ENCODE data around the gene TEX35.
A peak's percentile ranks its signal among the peaks of the same experiment; 100 is the strongest.

TEX35 gene

DNA sequence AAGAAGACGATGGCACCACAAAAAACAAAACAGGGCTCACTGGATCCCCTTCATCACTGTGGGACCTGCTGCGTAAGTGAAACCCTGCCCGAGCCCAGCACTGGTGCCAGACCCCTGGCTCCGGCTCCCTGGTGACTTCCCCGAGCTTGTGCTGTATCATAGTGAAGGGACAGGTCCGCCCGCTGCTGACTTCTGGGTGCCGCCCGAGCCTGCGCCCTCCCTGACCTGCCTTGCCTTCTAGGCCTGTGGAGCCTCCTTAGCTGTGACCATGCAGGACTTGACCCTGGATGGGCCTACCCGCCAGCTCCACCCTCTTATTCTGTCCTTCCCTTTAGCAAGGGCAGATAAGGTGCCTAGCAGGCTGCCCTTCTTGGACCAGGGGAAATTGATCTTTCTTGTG lies 7.9 kb downstream of the TEX35 start:
- ATAC-seq: peak; percentile 32
- no peak for DNase-seq

- ATAC-seq (no peak), DNase-seq (no peak)
Observed at GRCh38 chr1:178521241-178521640, 8.3 kb downstream of the TEX35 start.

- no peak for DNase-seq
- ATAC-seq: no peak
Observed at GRCh38 chr1:178527117-178527516, 14.2 kb downstream of the TEX35 start.

DNA sequence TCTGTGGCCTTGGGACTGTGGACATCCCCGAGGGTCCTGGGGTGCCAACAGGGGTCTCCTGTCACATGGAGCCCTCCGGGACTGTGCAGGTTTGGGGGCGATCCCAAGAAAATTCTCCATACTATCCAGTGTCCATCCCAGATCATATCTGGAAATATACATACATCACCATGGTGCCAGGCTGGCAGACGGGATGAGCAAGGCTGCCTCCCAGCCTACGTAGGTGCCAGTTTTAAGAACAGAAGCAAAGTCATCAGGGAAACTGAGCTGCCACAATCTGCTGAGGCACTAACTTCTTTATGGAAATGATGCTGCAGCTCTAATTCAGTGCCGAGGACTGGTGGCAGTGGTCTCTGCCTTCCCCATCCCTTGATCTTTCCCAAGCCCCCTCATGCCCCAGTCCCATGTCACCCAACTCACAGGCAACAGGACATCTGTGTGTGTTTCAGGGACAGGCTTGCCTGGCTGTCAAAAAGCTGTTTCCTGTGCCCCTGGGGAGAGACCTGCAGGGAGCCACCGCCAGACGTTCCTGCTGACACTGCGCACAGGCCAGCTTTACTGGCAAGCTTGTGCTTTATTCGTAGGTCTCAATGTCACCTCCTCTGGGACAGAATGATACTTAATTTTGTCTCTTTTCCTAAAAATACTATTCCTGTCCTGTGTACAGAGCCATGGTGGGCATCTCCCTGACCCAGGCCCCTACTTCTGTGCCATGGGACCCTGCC lies 15.5 kb downstream of the TEX35 start:
- no peak for DNase-seq
- no peak for ATAC-seq

- DNase-seq (no peak), ATAC-seq (no peak)
Observed at GRCh38 chr1:178528953-178529335, 16.0 kb downstream of the TEX35 start.

DNA sequence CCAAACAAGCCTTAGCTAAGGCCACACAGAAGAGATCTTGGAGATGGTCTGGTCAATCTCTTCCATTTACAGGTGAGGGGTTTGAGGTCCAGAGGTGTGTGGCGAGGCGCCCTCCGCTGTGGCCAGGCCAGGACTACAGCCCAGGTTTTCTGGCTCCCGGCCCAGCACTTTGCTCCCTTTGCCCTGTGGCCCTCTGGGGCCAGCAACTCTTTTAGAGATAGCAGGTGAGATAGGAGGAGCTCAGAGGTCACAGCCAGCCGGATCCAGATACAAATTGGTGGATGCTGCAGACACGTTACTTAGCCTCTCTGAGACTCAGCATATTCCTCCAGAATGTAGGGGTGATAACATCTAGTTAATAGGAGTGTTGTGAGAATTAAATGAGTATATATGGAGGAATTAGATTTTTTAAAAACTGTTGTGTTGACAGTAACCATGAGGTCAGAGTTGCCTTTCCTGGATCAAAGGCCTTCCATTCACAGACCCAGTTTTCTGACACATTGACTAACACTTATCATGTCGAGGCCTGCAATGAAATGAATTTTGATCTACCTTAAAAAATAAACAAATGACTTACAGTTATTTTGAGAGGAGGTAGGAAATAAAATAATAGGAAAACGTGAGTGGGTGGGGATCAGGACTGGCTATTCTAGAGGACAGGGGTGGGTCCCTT lies 16.6 kb downstream of the TEX35 start:
- DNase-seq: no peak
- ATAC-seq: no peak

DNA sequence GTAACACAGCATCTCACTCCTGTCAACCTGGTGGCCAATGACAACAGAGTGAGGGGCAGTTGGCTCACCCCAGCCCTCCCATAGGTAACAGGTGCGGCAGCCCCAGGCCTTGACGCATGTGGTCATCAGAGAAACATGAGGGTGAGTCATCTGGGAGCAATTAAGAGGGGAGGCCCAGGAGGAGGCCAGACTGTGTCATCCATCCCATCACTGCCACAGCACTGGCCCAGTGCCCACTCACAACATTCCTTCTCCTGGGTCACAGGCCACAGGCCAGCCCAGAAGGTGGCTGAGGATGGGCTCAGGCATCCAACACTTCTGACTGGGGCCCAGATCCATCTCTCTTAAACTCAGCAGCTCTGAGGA lies 17.1 kb downstream of the TEX35 start:
- no peak for DNase-seq
- ATAC-seq: no peak

- DNase-seq (no peak), ATAC-seq (no peak)
Observed at GRCh38 chr1:178530502-178530901, 17.6 kb downstream of the TEX35 start.

DNA sequence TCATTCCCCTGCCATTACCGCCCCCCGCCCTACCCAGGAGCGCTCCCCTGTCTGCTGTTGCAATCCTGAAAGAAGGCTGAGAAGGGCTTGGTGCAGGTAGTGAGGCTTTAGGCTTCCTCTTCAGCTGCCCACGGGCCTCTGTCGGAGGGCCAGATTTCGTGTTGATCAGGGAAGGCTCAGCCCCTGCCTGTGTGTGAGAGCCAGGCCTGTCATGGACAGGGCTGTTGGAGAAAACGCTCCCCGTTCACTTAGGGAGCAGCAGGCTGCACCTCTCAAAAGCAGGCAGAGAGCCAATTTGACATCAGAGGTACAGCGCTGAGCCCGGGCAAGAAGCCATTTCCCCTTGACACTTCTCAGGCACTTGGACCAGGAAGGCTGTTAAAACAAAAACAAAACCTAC lies 19.0 kb downstream of the TEX35 start:
- DNase-seq: no peak
- ATAC-seq: no peak

DNA sequence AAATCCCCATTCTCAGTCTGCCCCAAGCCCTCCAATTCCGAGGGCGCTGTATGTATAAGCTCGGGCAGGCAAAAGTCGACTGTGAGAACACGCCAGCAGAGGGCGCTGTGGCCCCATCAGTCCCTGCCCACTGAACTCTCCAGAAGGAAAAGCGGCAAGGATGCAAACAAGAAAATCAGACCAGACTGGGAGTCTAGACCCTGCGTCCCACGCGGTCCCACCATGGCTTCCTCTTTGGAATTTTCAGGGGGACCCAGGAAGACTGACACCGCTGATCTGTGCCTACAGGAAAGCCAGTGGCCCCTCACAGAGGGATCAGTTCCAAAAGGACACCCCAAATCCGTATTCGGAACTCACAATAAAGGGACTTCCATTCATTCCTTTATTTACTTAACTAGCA lies 19.5 kb downstream of the TEX35 start:
- DNase-seq (peak; percentile 80), ATAC-seq (peak; percentile 85)

- DNase-seq (no peak), ATAC-seq (no peak)
Observed at GRCh38 chr1:178533121-178533946, 20.4 kb downstream of the TEX35 start.

DNA sequence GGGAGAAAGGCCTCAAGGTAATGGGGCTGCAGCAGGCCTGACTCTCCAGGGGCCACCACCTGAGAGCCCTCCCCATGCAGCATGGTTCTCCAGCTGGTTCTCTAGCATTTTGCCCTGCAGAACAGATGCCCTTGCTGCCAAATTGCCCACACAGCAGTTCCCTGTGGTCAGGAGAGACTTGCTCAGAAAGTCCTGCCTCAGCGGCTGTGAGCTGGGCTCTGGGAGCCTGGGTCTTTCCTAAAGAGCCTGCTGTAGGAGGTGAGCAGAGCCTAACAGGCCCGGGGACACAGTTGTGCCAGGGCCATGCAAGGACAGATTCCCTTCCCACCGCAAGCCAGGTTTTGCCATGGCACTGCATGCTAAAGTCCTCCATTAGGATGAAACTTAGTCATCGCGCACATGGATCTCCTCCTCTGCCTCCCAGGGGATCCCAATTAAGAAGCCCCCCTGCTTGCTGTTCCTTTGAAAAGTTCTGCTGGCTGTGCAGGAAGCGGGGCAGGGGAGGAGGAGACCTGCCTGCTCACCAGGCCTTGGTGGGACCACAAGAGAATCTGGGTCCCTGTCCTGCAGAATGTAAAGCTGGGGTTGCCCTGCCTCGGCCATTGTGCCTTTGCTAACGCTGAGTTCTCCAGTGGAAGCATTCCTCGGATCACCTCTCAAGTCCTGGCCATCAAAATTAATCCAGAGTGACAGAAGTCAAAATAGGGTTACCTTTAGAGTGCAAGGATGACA lies 21.4 kb downstream of the TEX35 start:
- no peak for DNase-seq
- no peak for ATAC-seq

GRCh38 chr1:178536329-178536728 lies 23.4 kb downstream of the TEX35 start:
- DNase-seq: no peak
- no peak for ATAC-seq

DNA sequence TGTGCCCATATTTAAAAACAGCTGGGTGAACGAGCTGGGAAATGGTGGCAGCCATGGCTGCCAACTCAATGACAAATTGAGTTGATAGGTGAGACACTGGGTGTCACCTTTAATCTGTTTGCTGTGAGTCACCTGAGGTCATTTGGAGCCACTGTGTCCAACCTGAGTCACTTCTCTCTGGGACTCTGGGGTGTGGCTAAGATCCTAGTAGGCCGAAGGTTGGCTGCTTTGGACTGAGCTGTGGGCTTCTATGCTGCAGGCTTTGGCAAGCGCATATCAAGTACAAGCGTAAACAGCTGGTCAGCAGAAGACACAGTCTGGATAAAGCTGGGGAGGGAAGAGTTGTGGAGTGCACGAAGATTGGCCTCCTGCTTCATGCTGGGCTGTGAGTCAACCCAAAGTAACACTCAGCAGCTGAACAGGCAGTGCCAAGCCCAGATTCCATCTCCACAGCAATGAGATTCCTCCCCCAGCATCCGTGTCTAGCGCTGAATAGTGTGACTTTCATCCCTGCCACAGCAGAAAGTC lies 24.0 kb downstream of the TEX35 start:
- DNase-seq (no peak), ATAC-seq (no peak)

- no peak for DNase-seq
- ATAC-seq: no peak
Observed at GRCh38 chr1:178537382-178538090, 24.6 kb downstream of the TEX35 start.

GRCh38 chr1:178538192-178538916 lies 25.4 kb downstream of the TEX35 start:
- DNase-seq (no peak), ATAC-seq (no peak)

- ATAC-seq: no peak
- DNase-seq: no peak
Observed at GRCh38 chr1:178539291-178539690, 26.4 kb downstream of the TEX35 start.

DNA sequence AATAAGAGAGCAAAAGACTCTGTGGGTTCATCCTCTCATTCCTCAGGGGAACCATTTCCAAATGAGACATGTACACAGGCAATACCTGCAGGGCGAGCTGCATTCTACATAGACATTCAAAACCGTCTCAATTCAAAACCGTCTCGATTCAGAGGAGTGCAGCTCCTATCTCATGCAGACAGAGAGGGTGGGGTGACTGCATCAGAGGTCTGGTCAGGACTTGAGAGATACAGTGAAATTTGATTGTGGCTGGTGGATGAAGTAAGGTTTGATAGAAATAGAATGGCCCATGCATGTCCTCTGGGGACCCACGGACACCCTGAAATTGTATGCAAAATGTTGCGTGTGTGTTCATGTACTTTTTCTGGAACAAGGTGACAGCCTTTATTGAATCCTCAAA lies 27.3 kb downstream of the TEX35 start:
- no peak for ATAC-seq
- no peak for DNase-seq

- DNase-seq: no peak
- no peak for ATAC-seq
Observed at GRCh38 chr1:178540646-178541045, 27.7 kb downstream of the TEX35 start.

- ATAC-seq: no peak
- DNase-seq: no peak
Observed at GRCh38 chr1:178541379-178541778, 28.5 kb downstream of the TEX35 start.

Data from stimulated activated naive CD8-positive, alpha-beta T cell treated with anti-CD3 and anti-CD28 coated beads, Interleukin-15, Interleukin-2, amounts not matched to agents 100 U/mL and 50 U/mL, for 24 hours (primary cell).